Liver (tissue), 9 donors: ENCODE data around the gene BRF1. TPM values are rescaled to one million over a fixed set of nuclear protein-coding genes. Genes with fewer than 3 reads are reported as not detected.

Experiments used
- DNase-seq: peaks from one replicate; pipeline ENCODE4 v3.0.0-alpha.2; 2017; ENCODE audit warnings: low spot score
- H3K27ac ChIP-seq, 2 donors: one replicate each; pipeline ENCODE4 v1.7.0; 2013; ENCODE audit warnings: inconsistent platforms in 2 of 2, low read length in 2 of 2, control low read depth in 1 of 2, low read depth in 1 of 2, mild to moderate bottlenecking in 1 of 2
- H3K27me3 ChIP-seq, 4 donors: one replicate each; pipeline versions ENCODE4 v1.6.1 to v1.7.0; 2013; ENCODE audit warnings: low read length in 3 of 4, inconsistent platforms in 1 of 4, mild to moderate bottlenecking in 1 of 4, moderate library complexity in 1 of 4; ENCODE audit not compliant: control insufficient read depth in 4 of 4, insufficient read depth in 4 of 4
- H3K36me3 ChIP-seq, 4 donors: one replicate each; pipeline versions ENCODE4 v1.6.1 to v1.7.0; 2013; ENCODE audit warnings: low read length in 3 of 4, mild to moderate bottlenecking in 3 of 4, low read depth in 1 of 4, moderate library complexity in 1 of 4; ENCODE audit not compliant: control insufficient read depth in 4 of 4, insufficient read depth in 3 of 4
- H3K4me1 ChIP-seq, 4 donors: one replicate each; pipeline versions ENCODE4 v1.6.1 to v1.7.0; 2013; ENCODE audit warnings: low read length in 3 of 4, mild to moderate bottlenecking in 3 of 4, moderate library complexity in 1 of 4; ENCODE audit not compliant: control insufficient read depth in 4 of 4, insufficient read depth in 4 of 4
- H3K4me3 ChIP-seq, 3 donors: one replicate each; pipeline versions ENCODE4 v1.6.1 to v1.7.0; 2013; ENCODE audit warnings: low read length in 3 of 3, control low read depth in 1 of 3, low read depth in 1 of 3, mild to moderate bottlenecking in 1 of 3
- H3K9ac ChIP-seq, 2 donors: one replicate each; pipeline ENCODE4 v1.7.0; 2013; ENCODE audit warnings: low read length in 2 of 2, mild to moderate bottlenecking in 2 of 2, moderate library complexity in 2 of 2, control low read depth in 1 of 2, low read depth in 1 of 2
- H3K9me3 ChIP-seq, 4 donors: one replicate each; pipeline versions ENCODE4 v1.6.1 to v1.7.0; 2013; ENCODE audit warnings: low read length in 3 of 4; ENCODE audit not compliant: control insufficient read depth in 4 of 4
- CTCF ChIP-seq: fragments of 150-350 bp; IDR thresholded peaks from 2 replicates; pipeline ENCODE4 v1.5.1; 2017; ENCODE audit warnings: improper control_type of control experiment, low read depth, low read length; ENCODE audit not compliant: missing input control
- EGR1 ChIP-seq, 2 donors: IDR thresholded peaks; 2 replicates each; pipeline ENCODE4 v1.6.1; 2016 to 2018; ENCODE audit warnings: antibody characterized with exemption in 2 of 2, low read depth in 2 of 2
- HNF4A ChIP-seq, 2 donors: conservative IDR thresholded peaks; 2 replicates each; pipeline ENCODE4 v1.6.1; 2016; ENCODE audit warnings: antibody characterized with exemption in 2 of 2, mild to moderate bottlenecking in 2 of 2
- HNF4G ChIP-seq: IDR thresholded peaks from 2 replicates; pipeline ENCODE4 v1.6.1; 2016; ENCODE audit warnings: antibody characterized with exemption
- JUND ChIP-seq, 2 donors: IDR thresholded peaks; 2 replicates each; pipeline ENCODE4 v1.6.1; 2016; ENCODE audit warnings: antibody characterized with exemption in 2 of 2
- MAX ChIP-seq: IDR thresholded peaks from 2 replicates; pipeline ENCODE4 v1.6.1; 2016; ENCODE audit warnings: antibody characterized with exemption
- NR2F2 ChIP-seq: IDR thresholded peaks from 2 replicates; pipeline ENCODE4 v1.6.1; 2016; ENCODE audit warnings: antibody characterized with exemption
- REST ChIP-seq: IDR thresholded peaks from 2 replicates; pipeline ENCODE4 v1.6.1; 2016; ENCODE audit warnings: antibody characterized with exemption, mild to moderate bottlenecking
- RXRA ChIP-seq, 2 donors: IDR thresholded peaks; 2 replicates each; pipeline ENCODE4 v1.6.1; 2017 to 2018; ENCODE audit warnings: antibody characterized with exemption in 2 of 2, mild to moderate bottlenecking in 1 of 2
- SP1 ChIP-seq: IDR thresholded peaks from 2 replicates; pipeline ENCODE4 v1.6.1; 2018; ENCODE audit warnings: antibody characterized with exemption, mild to moderate bottlenecking
- TAF1 ChIP-seq: conservative IDR thresholded peaks from 2 replicates; pipeline ENCODE4 v1.6.1; 2016; ENCODE audit warnings: antibody characterized with exemption, mild to moderate bottlenecking
- YY1 ChIP-seq: IDR thresholded peaks from 2 replicates; pipeline ENCODE4 v1.6.1; 2016; ENCODE audit warnings: antibody characterized with exemption, mild to moderate bottlenecking
- WGBS: extraction: QIAGEN DNeasy Blood & Tissue Kit; methylation state at CpG from one replicate; pipeline ENCODE4 v1.1.7; 2013; 5-methylcytosine and 5-hydroxymethylcytosine counted together
- polyA plus RNA-seq, 2 donors: library from polyadenylated mRNA; stranded (reverse) in 1 of 2; unstranded in 1 of 2; fragments of 200-250 nt in 1 of 2; fragments of >200 nt in 1 of 2; fragmentation: Nextera tagmentation in 1 of 2; extraction: Ambion mirVana in 1 of 2; gene quantifications; one replicate each; pipeline versions ENCODE4 v1.2.1 to v1.2.3, GENCODE V29; 2013 to 2015
- total RNA-seq, 2 donors: library from RNA; depleted of rRNA; stranded (reverse); fragments of >200 nt; gene quantifications; one replicate each; pipeline ENCODE4 v1.2.3, GENCODE V29; 2014
- donor health status: healthy.
- donor health status: healthy.
- donor health status: healthy.
- donor health status: healthy.
- donor health status: healthy.

The BRF1 gene
- total and polyA plus RNA-seq, 4 donors = 4.6 to 24.1 (median 10.6) TPM

GRCh38 chr14:105343194-105343593, 42.4 kb upstream of the BRF1 start:
- TF ChIP-seq TAF1 (no peak), HNF4A (conservative IDR thresholded peaks at IDR 0.05) (no peak), EGR1 (IDR thresholded peaks at IDR 0.05; ENCODE audit: low read depth in 2 of 2) (no peak), REST (no peak), HNF4G (no peak), RXRA (IDR thresholded peaks at IDR 0.05) (no peak), MAX (no peak), YY1 (no peak), JUND (IDR thresholded peaks at IDR 0.05) (no peak), CTCF (no peak)
- Histone ChIP-seq H3K27me3 (no peaks in the 10 kb centered on the region), H3K4me3 (no peak overlapping the region), H3K27ac (no peak overlapping the region), H3K36me3 (no peaks in the 10 kb centered on the region), H3K9me3 (no peaks in the 10 kb centered on the region), H3K9ac (no peak overlapping the region), H3K4me1 (peaks cover 0 to 6% (median 4%) of the 10 kb centered on the region in 4 donors)
- DNase-seq = no peak
- 84% methylated on average over 7 of the region's 7 CpGs for WGBS

GRCh38 chr14:105340821-105341733, 40.3 kb upstream of the BRF1 start:
- Histone ChIP-seq H3K4me1 (peaks cover 5 to 23% (median 15%) of the 10 kb centered on the region in 4 donors), H3K27me3 (no peaks in the 10 kb centered on the region), H3K9ac (no peak overlapping the region), H3K9me3 (no peaks in the 10 kb centered on the region), H3K4me3 (no peak overlapping the region), H3K27ac (no peak overlapping the region), H3K36me3 (no peaks in the 10 kb centered on the region)
- TF ChIP-seq NR2F2 (no peak), SP1 (no peak)
- DNase-seq = no peak
- 80% methylated on average over 20 of the region's 20 CpGs for WGBS
